ENCODE data around the gene RYR1. TPM values are rescaled to one million over a fixed set of nuclear protein-coding genes. Genes with fewer than 3 reads are reported as not detected.
"Not testable (repeated sequence)": the region's sequence is repeated elsewhere in the genome, so short reads cannot be mapped to it uniquely, and the experiment has no call there.

The RYR1 gene
- total RNA-seq, 1 donor from 2014 or later = 4.5 TPM

GRCh38 chr19:38484747-38485146, 51.3 kb downstream of the RYR1 start:
- DNase-seq (ENCODE audit: low spot score in 2 of 2) (no peak), FAIRE-seq (no peak)

GRCh38 chr19:38485541-38486285, 52.2 kb downstream of the RYR1 start:
- FAIRE-seq = no peak
- DNase-seq (ENCODE audit: low spot score in 2 of 2) = no peak

GRCh38 chr19:38486731-38487336, 53.3 kb downstream of the RYR1 start:
- FAIRE-seq (no peak), DNase-seq (ENCODE audit: low spot score in 2 of 2) (no peak)

GRCh38 chr19:38488096-38488495, 54.6 kb downstream of the RYR1 start:
- no peak for DNase-seq (ENCODE audit: low spot score in 2 of 2)
- no peak for FAIRE-seq

- DNase-seq (ENCODE audit: low spot score in 2 of 2) = no peak
- FAIRE-seq = no peak
These were observed 55.4 kb downstream of the RYR1 start for GRCh38 chr19:38488776-38489481.

GRCh38 chr19:38490861-38491260, 57.4 kb downstream of the RYR1 start:
- FAIRE-seq (no peak), DNase-seq (ENCODE audit: low spot score in 2 of 2) (no peak)

GRCh38 chr19:38492181-38492813, 58.8 kb downstream of the RYR1 start:
- no peak for FAIRE-seq
- no peak for DNase-seq (ENCODE audit: low spot score in 2 of 2)

- FAIRE-seq (no peak), DNase-seq (ENCODE audit: low spot score in 2 of 2) (no peak)
These were observed 60.9 kb downstream of the RYR1 start for GRCh38 chr19:38494379-38494778.

- FAIRE-seq = not testable (repeated sequence)
These were observed 61.9 kb downstream of the RYR1 start for GRCh38 chr19:38495375-38495774.

GRCh38 chr19:38496116-38496515, 62.6 kb downstream of the RYR1 start:
- FAIRE-seq = no peak

More at GRCh38 chr19:38495375-38495774, 61.9 kb downstream of the RYR1 start:
- not testable (repeated sequence) for DNase-seq (ENCODE audit: low spot score in 2 of 2)

GRCh38 chr19:38496603-38497487, 63.4 kb downstream of the RYR1 start:
- no peak for FAIRE-seq
- no peak for DNase-seq (ENCODE audit: low spot score in 2 of 2)

More at GRCh38 chr19:38496116-38496515, 62.6 kb downstream of the RYR1 start:
- DNase-seq (ENCODE audit: low spot score in 2 of 2) = no peak

- FAIRE-seq = no peak
These were observed 64.4 kb downstream of the RYR1 start for GRCh38 chr19:38497907-38498306.

GRCh38 chr19:38499532-38499931, 66.0 kb downstream of the RYR1 start:
- DNase-seq (ENCODE audit: low spot score in 2 of 2) = no peak
- FAIRE-seq = no peak

More at GRCh38 chr19:38497907-38498306, 64.4 kb downstream of the RYR1 start:
- DNase-seq (ENCODE audit: low spot score in 2 of 2) = no peak

- FAIRE-seq = no peak
- DNase-seq (ENCODE audit: low spot score in 2 of 2) = no peak
These were observed 67.0 kb downstream of the RYR1 start for GRCh38 chr19:38500450-38500849.

- FAIRE-seq (no peak), DNase-seq (ENCODE audit: low spot score in 2 of 2) (no peak)
These were observed 69.1 kb downstream of the RYR1 start for GRCh38 chr19:38502410-38503076.

GRCh38 chr19:38503077-38503410, 69.6 kb downstream of the RYR1 start:
- FAIRE-seq (no peak), DNase-seq (ENCODE audit: low spot score in 2 of 2) (no peak)

- DNase-seq (ENCODE audit: low spot score in 2 of 2) = no peak
- no peak for FAIRE-seq
These were observed 72.5 kb downstream of the RYR1 start for GRCh38 chr19:38505958-38506357.

GRCh38 chr19:38506375-38506722, 72.9 kb downstream of the RYR1 start:
- DNase-seq (ENCODE audit: low spot score in 2 of 2) = no peak
- FAIRE-seq = no peak

- DNase-seq (ENCODE audit: low spot score in 2 of 2) = peak in 1 of 2 donors; percentile 45
- FAIRE-seq = no peak
These were observed 73.4 kb downstream of the RYR1 start for GRCh38 chr19:38506723-38507550.

Data from frontal cortex (tissue), 4 donors.